DMS 273 treated with DMSO at 0.1 percent for 48 hours (cell line): ENCODE data around the gene EFCC1.

Source experiments
- DNase-seq: peaks from one replicate; lab custom pipeline; 2025; lab: John Stamatoyannopoulos, UW

The EFCC1 gene

DNA sequence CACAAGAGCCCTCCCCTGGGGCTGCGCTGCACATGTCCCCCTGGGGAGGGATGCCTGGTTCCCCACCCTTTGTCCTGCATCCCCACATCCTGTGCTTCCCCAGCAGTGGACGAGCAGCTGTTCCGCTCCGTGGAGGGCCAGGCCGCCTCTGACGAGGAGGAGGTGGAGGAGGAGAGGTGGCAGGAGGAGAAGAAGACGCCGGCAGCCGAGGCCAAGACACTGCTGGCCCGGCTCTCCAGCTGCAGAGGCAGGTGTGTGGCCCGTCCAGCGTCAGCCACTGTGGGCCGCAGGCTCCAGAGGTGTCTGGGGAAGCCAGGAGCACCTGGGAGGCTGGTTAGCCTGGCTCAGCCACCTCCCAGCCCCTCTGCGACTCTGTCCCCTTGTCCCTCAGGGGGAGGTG lies 31.6 kb downstream of the EFCC1 start:
- no peak for DNase-seq

GRCh38 chr3:129033151-129033550 lies 32.0 kb downstream of the EFCC1 start:
- DNase-seq = no peak

GRCh38 chr3:129033633-129034321 lies 32.7 kb downstream of the EFCC1 start:
- no peak for DNase-seq

DNA sequence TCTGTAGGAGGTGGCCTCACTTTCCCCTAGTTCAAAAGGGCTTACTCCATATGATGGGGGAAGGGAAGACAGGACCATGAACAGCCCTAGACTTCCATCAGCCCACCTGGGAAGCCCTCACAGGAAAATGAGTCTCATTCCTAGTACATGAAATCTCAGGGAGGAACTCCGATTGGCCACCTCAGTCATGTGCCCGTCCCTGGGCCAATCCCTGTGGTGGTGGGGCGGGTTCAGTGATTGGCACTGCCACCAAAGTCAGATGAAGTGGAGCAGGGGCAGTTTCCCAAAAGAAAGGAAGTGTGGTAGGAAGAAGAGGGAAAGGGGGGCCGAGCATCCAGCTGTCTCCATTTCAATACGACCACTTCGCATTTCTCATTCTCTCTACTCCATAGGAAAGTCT lies 33.5 kb downstream of the EFCC1 start:
- DNase-seq = no peak

DNA sequence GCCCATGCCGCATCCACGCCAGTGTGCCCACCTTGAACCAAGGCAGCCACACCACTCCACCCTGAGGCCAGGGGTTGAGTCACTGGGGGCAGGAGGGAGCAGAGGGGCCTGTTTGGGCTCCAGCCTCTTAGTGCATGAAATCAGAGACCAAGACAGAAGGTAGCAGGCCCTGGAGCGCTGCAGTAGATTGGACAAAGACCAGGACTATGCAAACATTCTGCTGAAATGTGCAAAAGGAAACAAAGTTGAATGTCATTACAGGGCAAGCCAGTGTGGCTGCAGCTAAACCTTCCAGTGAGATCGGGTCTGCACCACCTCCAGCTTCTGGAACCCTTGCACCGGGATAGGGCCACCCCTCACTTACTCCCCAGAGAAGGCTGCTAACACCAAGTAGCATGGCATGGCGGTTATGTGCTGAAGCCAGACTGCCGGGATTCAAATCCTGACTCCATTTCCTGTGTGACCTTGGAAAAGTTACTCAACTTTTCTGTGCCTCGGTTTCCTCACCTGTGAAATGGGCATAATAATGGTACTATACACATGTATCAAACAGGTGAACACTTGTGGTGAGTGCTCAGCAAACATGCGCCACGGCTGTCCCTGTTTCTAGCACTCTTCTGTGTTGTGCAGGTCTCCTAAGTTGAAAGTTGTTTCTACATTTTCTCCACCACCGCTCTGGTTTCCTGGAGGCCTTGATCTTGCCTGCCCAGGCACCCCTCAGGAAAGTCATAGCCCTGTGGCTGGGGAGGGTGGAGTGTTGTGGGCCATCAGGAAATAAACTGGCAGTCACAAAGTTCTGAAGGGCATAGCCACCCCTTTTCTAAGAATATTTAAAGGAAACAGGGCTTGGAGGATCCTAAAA lies 34.5 kb downstream of the EFCC1 start:
- no peak for DNase-seq

- no peak for DNase-seq
These were observed 35.4 kb downstream of the EFCC1 start for GRCh38 chr3:129036222-129037092.

GRCh38 chr3:129037093-129037419 lies 36.0 kb downstream of the EFCC1 start:
- DNase-seq = no peak

DNA sequence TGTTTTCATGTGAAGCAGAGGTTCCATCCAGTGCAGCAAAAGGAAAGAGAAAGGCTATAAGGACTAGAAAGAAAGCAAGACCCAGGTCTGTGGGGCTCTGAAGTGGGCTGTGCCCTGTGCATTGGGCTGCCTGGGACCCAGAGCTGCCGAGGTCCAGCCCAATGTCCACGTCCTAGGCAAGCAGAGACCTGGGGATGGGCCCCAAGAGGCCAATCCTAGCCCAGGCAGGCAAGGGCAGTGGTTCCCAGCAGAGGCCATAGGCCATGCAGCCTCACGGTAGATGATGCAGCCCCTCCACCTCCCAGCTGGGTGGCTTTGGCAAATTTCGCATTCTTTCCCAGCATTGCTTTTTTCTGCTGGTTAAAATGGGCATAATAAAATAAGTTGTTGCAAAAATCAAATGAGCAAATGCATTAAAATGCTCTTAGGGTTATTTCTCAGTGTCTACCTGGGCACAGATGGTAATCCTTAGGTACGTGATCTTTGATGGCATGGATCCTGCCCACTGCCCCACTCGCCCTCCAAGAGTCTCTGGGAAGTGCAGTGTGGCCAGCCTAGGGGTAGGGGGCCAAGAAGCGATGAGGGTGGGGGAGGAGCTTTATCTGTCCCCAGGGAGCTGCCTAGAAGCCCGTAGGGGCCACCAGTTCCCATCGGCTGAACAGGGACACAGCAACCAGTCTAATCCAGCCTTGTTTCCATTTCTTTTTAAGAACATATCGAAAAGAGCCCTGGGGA lies 37.2 kb downstream of the EFCC1 start:
- no peak for DNase-seq

- DNase-seq = peak; percentile 70
These were observed 38.4 kb downstream of the EFCC1 start for GRCh38 chr3:129039271-129040038.

- no peak for DNase-seq
These were observed 38.9 kb downstream of the EFCC1 start for GRCh38 chr3:129040039-129040336.

- no peak for DNase-seq
These were observed 39.6 kb downstream of the EFCC1 start for GRCh38 chr3:129040579-129041300.

- no peak for DNase-seq
These were observed 44.6 kb downstream of the EFCC1 start for GRCh38 chr3:129045675-129046036.

- no peak for DNase-seq
These were observed 45.1 kb downstream of the EFCC1 start for GRCh38 chr3:129046037-129046731.

GRCh38 chr3:129046732-129047552 lies 45.8 kb downstream of the EFCC1 start:
- no peak for DNase-seq

GRCh38 chr3:129047553-129047839 lies 46.4 kb downstream of the EFCC1 start:
- no peak for DNase-seq

DNA sequence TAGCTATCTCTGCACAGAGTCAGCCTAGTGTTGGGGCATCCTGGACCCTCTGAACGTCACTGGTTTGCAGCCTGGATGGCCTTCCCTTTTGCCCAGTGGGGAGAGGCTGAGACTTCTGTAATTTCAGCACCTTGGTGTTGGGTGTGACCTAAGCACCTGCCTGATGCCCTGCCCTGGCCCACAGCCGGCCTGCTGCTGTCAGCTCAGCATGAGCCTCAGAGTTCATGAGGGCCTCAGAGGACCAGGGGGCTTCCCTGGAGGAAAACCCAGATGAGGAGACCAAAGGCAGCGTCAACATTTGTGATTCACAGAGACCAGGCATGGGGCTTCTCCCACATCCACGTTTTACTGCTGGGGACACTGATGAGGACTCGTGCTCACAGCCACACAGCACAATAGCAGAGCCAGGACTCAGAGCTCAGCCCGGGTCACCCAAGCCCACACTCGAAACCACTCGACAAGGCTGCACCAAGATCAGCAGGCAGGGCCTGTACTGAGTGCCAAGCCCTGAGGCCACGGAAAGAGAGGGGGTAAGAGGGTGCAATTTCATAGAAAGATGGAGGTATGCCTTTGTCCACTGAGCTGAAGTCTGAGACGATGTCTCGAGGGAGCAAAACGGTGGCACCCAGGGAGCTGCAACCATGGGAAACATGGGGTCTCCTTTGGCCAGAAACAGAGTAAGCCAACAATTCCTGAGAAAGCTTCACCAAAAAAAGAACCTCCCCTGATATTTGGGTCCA lies 49.6 kb downstream of the EFCC1 start:
- no peak for DNase-seq

DNA sequence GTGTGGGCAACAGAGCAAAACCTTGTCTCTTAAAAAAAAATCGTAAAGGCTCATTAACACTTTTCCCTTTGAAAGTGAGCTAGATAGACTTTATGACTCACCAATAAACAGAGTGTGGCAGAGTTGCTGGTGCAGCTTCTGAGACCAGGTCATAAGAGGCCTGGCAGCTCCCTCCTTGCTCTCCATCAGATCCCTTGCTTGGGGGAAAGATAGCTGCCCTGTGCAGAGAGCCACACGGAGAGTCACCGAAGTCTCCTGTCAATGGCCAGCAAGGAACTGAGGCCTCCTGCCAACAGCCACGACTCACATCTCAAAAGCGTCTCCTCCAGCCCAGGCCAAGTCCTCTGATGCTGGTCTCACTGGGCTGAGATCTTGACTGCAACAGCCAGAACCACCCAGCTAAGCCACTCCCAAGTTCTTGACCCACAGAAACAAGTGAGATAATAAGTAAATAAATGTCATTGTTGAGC lies 50.8 kb downstream of the EFCC1 start:
- no peak for DNase-seq

DNA sequence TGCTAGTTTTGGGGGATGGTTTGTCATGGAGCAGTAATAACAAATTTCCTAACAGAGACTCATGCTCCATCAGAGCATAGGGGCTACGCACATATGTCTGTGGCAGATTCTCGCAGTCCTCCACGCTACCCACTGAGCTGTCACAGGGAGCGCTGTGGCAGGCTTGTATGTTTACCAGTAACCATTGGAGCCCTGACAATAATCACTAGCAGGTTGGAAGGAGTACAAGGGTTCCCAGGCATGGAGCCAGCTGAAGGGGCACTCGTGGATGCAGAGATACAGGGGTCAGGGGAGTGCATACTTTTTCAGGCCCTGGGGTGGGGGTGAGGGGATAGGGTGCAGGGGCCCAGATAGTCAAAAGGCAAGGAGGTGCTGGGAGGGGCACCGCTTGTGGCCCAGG lies 51.6 kb downstream of the EFCC1 start:
- DNase-seq = no peak
